Type B pancreatic cell (in vitro differentiated cells): ENCODE measurements around the gene CLDN10. TPM values are rescaled to one million over a fixed set of nuclear protein-coding genes. Genes with fewer than 3 reads are reported as not detected.

Source experiments
- DNase-seq: peaks from one replicate; pipeline ENCODE4 v3.0.0; 2021; ENCODE audit warnings: mixed read lengths; ENCODE audit not compliant: unreplicated experiment; ENCODE audit errors: extremely low spot score
- H3K27ac Mint-ChIP-seq: 2 replicates; pipeline ENCODE4 v1.8.0; 2021; ENCODE audit warnings: mild to moderate bottlenecking, mixed read lengths
- H3K27me3 Mint-ChIP-seq: 2 replicates; pipeline ENCODE4 v1.8.0; 2021; ENCODE audit warnings: mixed read lengths
- H3K36me3 Mint-ChIP-seq: 2 replicates; pipeline ENCODE4 v1.8.0; 2021; ENCODE audit warnings: mixed read lengths
- H3K4me1 Mint-ChIP-seq: one replicate; pipeline ENCODE4 v1.8.0; 2021; ENCODE audit warnings: mixed read lengths; ENCODE audit not compliant: unreplicated experiment
- H3K4me3 Mint-ChIP-seq: 2 replicates; pipeline ENCODE4 v1.8.0; 2021; ENCODE audit warnings: mild to moderate bottlenecking, mixed read lengths
- H3K9me3 Mint-ChIP-seq: 2 replicates; pipeline ENCODE4 v1.8.0; 2021; ENCODE audit warnings: mixed read lengths
- CTCF ChIP-seq: fragments of 200-600 bp; sonication (generic); conservative IDR thresholded peaks from 2 replicates; pipeline ENCODE4 v1.5.0; 2021; ENCODE audit warnings: antibody characterized with exemption, mild to moderate bottlenecking
- total RNA-seq: library from RNA; stranded (reverse); gene quantifications from 2 replicates; pipeline ENCODE4 v1.2.1, GENCODE V29; 2021; ENCODE audit warnings: low replicate concordance

CLDN10 gene
- total RNA-seq, 1 donor from 2014 or later, result 2.1 TPM

- Mint-ChIP-seq H3K4me1 (no peaks in the 10 kb centered on the region), H3K36me3 (peaks cover 21% of the 10 kb centered on the region), H3K27me3 (no peaks in the 10 kb centered on the region), H3K9me3 (no peaks in the 10 kb centered on the region), H3K27ac (no peak overlapping the region), H3K4me3 (no peak overlapping the region)
- no peak for TF ChIP-seq CTCF
- DNase-seq, result no peak
Measured at GRCh38 chr13:95620825-95621498, 68.4 kb downstream of the CLDN10 start.

- H3K9me3 Mint-ChIP-seq, result no peaks in the 10 kb centered on the region
- peaks cover 35% of the 10 kb centered on the region for H3K36me3 Mint-ChIP-seq
- no peak for DNase-seq
- H3K4me1 Mint-ChIP-seq, result no peaks in the 10 kb centered on the region
- no peak for TF ChIP-seq CTCF
- no peaks in the 10 kb centered on the region for H3K27me3 Mint-ChIP-seq
- no peak overlapping the region for H3K27ac Mint-ChIP-seq
- no peak overlapping the region for H3K4me3 Mint-ChIP-seq
Measured at GRCh38 chr13:95623141-95623540, 70.6 kb downstream of the CLDN10 start.

GRCh38 chr13:95624020-95624419 lies 71.5 kb downstream of the CLDN10 start:
- Mint-ChIP-seq H3K9me3 (no peaks in the 10 kb centered on the region), H3K27ac (no peak overlapping the region), H3K4me3 (no peak overlapping the region), H3K27me3 (no peaks in the 10 kb centered on the region), H3K36me3 (peaks cover 42% of the 10 kb centered on the region), H3K4me1 (no peaks in the 10 kb centered on the region)
- TF ChIP-seq CTCF, result peak; percentile 84
- DNase-seq, result no peak

GRCh38 chr13:95626768-95627167 lies 74.2 kb downstream of the CLDN10 start:
- DNase-seq, result no peak

GRCh38 chr13:95627590-95627989 lies 75.1 kb downstream of the CLDN10 start:
- Mint-ChIP-seq H3K9me3 (no peaks in the 10 kb centered on the region), H3K27me3 (no peaks in the 10 kb centered on the region), H3K4me3 (no peak overlapping the region), H3K36me3 (peaks cover 63% of the 10 kb centered on the region), H3K4me1 (no peaks in the 10 kb centered on the region), H3K27ac (no peak overlapping the region)
- DNase-seq, result no peak
- no peak for TF ChIP-seq CTCF

More at GRCh38 chr13:95626768-95627167, 74.2 kb downstream of the CLDN10 start:
- TF ChIP-seq CTCF, result no peak
- Mint-ChIP-seq H3K4me1 (no peaks in the 10 kb centered on the region), H3K9me3 (no peaks in the 10 kb centered on the region), H3K27me3 (no peaks in the 10 kb centered on the region), H3K27ac (no peak overlapping the region), H3K4me3 (no peak overlapping the region), H3K36me3 (peaks cover 55% of the 10 kb centered on the region)
